A549 (cell line): ENCODE results near the gene ARL13B. TPM values are rescaled to one million over a fixed set of nuclear protein-coding genes. Genes with fewer than 3 reads are reported as not detected.

Experiments
- ATAC-seq, 2 experiments: fragments of 200-7000 bp in 1 of 2; fragments of >200 bp in 1 of 2; cut with Nextera tagmentation in 1 of 2; cut with Tn5 transposase in 1 of 2; 3 replicates each; pipeline versions ENCODE4 v1.8.0 to v1.9.1; 2018 to 2020; ENCODE audit warnings: mild to moderate bottlenecking in 1 of 2, moderate library complexity in 1 of 2
- CTCF ChIA-PET: fragments of 300-600 bp; sonication (Branson Sonifier 250); formaldehyde crosslinking; extraction: SDS; loops from one replicate; lab custom pipeline; 2021; ENCODE audit warnings: antibody characterized with exemption, inconsistent platforms; lab: Yijun Ruan, JAX
- POLR2A ChIA-PET: fragments of 350-600 bp; formaldehyde crosslinking; extraction: SDS; loops from one replicate; lab custom pipeline; 2021; ENCODE audit warnings: antibody characterized with exemption, inconsistent platforms; lab: Yijun Ruan, JAX
- DNase-seq, 2 experiments: peaks; one replicate each; pipeline versions ENCODE4 v3.0.0 to v3.0.0-alpha.2; 2011 to 2016; ENCODE audit warnings: low read depth in 1 of 2, low spot score in 1 of 2
- FAIRE-seq: peaks from 2 replicates; lab custom pipeline; 2011; peaks lifted over from hg19 to GRCh38; lab: Jason Lieb, UNC
- H3K27ac ChIP-seq, 2 experiments: fragments of >200 bp; sonication (Bioruptor Twin); formaldehyde crosslinking; 3 replicates each; pipeline ENCODE4 v1.5.1; 2016 to 2017
- H3K4me1 ChIP-seq: fragments of >200 bp; sonication (Bioruptor Twin); formaldehyde crosslinking; 3 replicates; pipeline ENCODE4 v1.6.1; 2016
- H3K4me2 ChIP-seq: fragments of >200 bp; sonication (Bioruptor Twin); formaldehyde crosslinking; 3 replicates; pipeline ENCODE4 v1.6.1; 2016
- H3K4me3 ChIP-seq: fragments of >200 bp; sonication (Bioruptor Twin); formaldehyde crosslinking; 3 replicates; pipeline ENCODE4 v1.5.1; 2016
- H3K9me3 ChIP-seq: fragments of >200 bp; sonication (Bioruptor Twin); formaldehyde crosslinking; 3 replicates; pipeline ENCODE4 v1.6.1; 2016
- BHLHE40 ChIP-seq: IDR thresholded peaks from 2 replicates; pipeline ENCODE4 v1.6.1; 2012; ENCODE audit warnings: low read depth, low read length, inconsistent platforms
- EHF ChIP-seq: fragments of 250-450 bp; sonication (Bioruptor Pico); IDR thresholded peaks from 2 replicates; pipeline ENCODE4 v1.5.0; 2020; ENCODE audit warnings: mild to moderate bottlenecking
- ELK1 ChIP-seq: fragments of 150-350 bp; IDR thresholded peaks from 2 replicates; pipeline ENCODE4 v1.6.1; 2014; ENCODE audit warnings: low read depth, mild to moderate bottlenecking, low read length
- FOXS1 ChIP-seq: fragments of 250-450 bp; sonication (Bioruptor Pico); IDR thresholded peaks from 2 replicates; pipeline ENCODE4 v1.5.0; 2020; ENCODE audit warnings: mild to moderate bottlenecking, moderate library complexity
- HEYL ChIP-seq: fragments of 250-450 bp; sonication (Bioruptor Pico); IDR thresholded peaks from 2 replicates; pipeline ENCODE4 v1.8.0; 2021; ENCODE audit warnings: mild to moderate bottlenecking, moderate library complexity
- HMGXB4 ChIP-seq: fragments of 250-450 bp; sonication (Bioruptor Pico); IDR thresholded peaks from 2 replicates; pipeline ENCODE4 v1.5.0; 2021; ENCODE audit warnings: mild to moderate bottlenecking, moderate library complexity, borderline replicate concordance
- JUNB ChIP-seq: fragments of >200 bp; sonication (Bioruptor Twin); formaldehyde crosslinking; IDR thresholded peaks from 2 replicates; pipeline ENCODE4 v1.6.1; 2016
- KDM1A ChIP-seq: fragments of 200-600 bp; sonication (generic); IDR thresholded peaks from 2 replicates; pipeline ENCODE4 v1.6.1; 2016; ENCODE audit warnings: low read depth, mild to moderate bottlenecking
- KDM5A ChIP-seq: fragments of 200-600 bp; sonication (generic); IDR thresholded peaks from 2 replicates; pipeline ENCODE4 v1.6.1; 2016; ENCODE audit warnings: antibody characterized with exemption, mild to moderate bottlenecking
- MYC ChIP-seq: IDR thresholded peaks from 2 replicates; pipeline ENCODE4 v1.6.1; 2012; ENCODE audit warnings: mild to moderate bottlenecking, inconsistent platforms, low read length, improper control_type of control experiment, borderline replicate concordance
- RAD21 ChIP-seq, 2 experiments: fragments of >200 bp in 1 of 2; sonication (Bioruptor Twin) in 1 of 2; formaldehyde crosslinking in 1 of 2; IDR thresholded peaks in 1 of 2; conservative IDR thresholded peaks in 1 of 2; 2 replicates in 1 of 2; 3 replicates in 1 of 2; pipeline ENCODE4 v1.6.1; 2012 to 2018; ENCODE audit warnings: inconsistent platforms in 1 of 2
- RARB ChIP-seq: fragments of 250-450 bp; sonication (Bioruptor Pico); IDR thresholded peaks from 2 replicates; pipeline ENCODE4 v1.8.0; 2021; ENCODE audit warnings: mild to moderate bottlenecking, moderate library complexity
- RCOR1 ChIP-seq: fragments of 150-350 bp; IDR thresholded peaks from 2 replicates; pipeline ENCODE4 v1.6.1; 2014; ENCODE audit warnings: antibody characterized with exemption, low read length, low read depth
- TP53 ChIP-seq: fragments of 250-450 bp; sonication (Bioruptor Pico); IDR thresholded peaks from 2 replicates; pipeline ENCODE4 v1.5.0; 2021; ENCODE audit warnings: mild to moderate bottlenecking, moderate library complexity
- ZFP36 ChIP-seq: fragments of 450-650 bp; IDR thresholded peaks from 2 replicates; pipeline ENCODE4 v1.6.1; 2014; ENCODE audit warnings: borderline replicate concordance; ENCODE audit not compliant: partially characterized antibody
- ZSCAN20 ChIP-seq: fragments of 250-450 bp; sonication (Bioruptor Pico); IDR thresholded peaks from 2 replicates; pipeline ENCODE4 v1.8.0; 2022; ENCODE audit warnings: mild to moderate bottlenecking, moderate library complexity
- WGBS: methylation state at CpG from one replicate; pipeline ENCODE4 v1.1.6; 2017; ENCODE audit errors: missing lambda C conversion rate; 5-methylcytosine and 5-hydroxymethylcytosine counted together
- polyA plus RNA-seq, 4 experiments: library from polyadenylated mRNA; depleted of rRNA in 3 of 4; stranded (reverse); fragments of >200 nt; fragmentation: RNase III in 1 of 4; extraction: RNeasy Plus Mini Kit Qiagen cat#74134 plus additional on column Dnase treatment in 1 of 4; gene quantifications; 2 replicates in 3 of 4; 3 replicates in 1 of 4; pipeline ENCODE4 v1.2.3, GENCODE V29; 2011 to 2017

ARL13B gene
- polyA plus RNA-seq, 2 of the 4 experiments (the other 2 are of a cell fraction), result 13.3 to 28.6 TPM

- TF ChIP-seq HMGXB4 (CRISPR knock-in tag) (no peak), TP53 (CRISPR knock-in tag) (no peak), KDM1A (no peak), HEYL (CRISPR knock-in tag) (no peak)
These were observed 9.3 kb downstream of the ARL13B start (continued) for GRCh38 chr3:93989241-93989640.

DNA sequence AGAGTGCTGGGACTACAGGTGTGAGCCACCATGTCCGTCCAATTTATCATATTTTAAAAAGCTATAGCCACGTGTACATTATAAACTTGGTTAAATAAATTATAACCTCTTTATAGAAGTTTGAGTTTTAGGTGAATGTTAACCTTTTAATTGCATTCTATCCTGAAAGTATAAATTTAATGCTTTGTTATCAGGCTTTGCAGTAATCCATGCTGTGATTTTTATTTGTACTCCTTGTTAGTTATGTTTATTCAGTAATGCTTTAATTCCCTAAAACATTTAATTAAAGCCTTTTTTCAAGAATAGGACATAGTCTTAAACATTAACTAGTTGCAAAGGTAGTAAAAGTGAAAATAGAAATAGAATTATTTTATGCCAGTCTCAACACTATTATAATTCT, 11.7 kb downstream of the ARL13B start:
- POLR2A ChIA-PET, result interaction anchor here (0.5 to 0.8 kb wide), 2 partner anchors 25 to 71 kb away, joined by 3 to 4 read pairs; no protein-coding TSS in a partner anchor
- ATAC-seq, result no peak
- CTCF ChIA-PET, result interaction anchor here (0.8 to 2.4 kb wide), 3 partner anchors 11 to 13 kb away, joined by 4 to 9 read pairs (median 5); no protein-coding TSS in a partner anchor
- Histone ChIP-seq H3K9me3 (no peaks in the 10 kb centered on the region), H3K4me1 (peaks cover 7% of the 10 kb centered on the region; the same call in 2 of the 3 replicates), H3K4me2 (no peak overlapping the region), H3K4me3 (no peak overlapping the region), H3K27ac (no peak overlapping the region)
- DNase-seq, result no peak
- 72% methylated on average over 2 of the region's 2 CpGs for WGBS
- no peak for FAIRE-seq
- TF ChIP-seq FOXS1 (CRISPR knock-in tag), result no peak
- no peak for TF ChIP-seq ELK1
- no peak for TF ChIP-seq KDM1A
- TF ChIP-seq RCOR1, result no peak
- TF ChIP-seq BHLHE40, result no peak

DNA sequence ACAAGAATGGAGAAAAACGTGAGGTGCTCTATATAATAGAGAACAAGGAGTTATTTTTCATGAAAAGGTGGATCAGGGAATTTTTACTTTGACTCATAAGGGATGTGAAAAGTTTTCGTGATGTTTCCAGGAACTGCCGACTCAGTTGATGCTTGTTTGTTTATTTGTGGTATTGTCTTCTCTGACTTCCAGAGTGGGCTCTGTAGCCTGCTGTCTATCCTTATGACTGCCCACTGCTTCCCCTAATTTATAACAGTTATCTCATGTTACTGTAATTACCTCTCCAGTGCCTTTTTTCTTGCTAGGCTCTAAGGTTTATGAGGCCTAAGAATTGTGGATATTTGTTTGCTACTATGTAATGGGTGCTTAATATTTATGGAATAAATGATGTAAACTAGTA, 12.3 kb downstream of the ARL13B start:
- no peak for DNase-seq
- no peak overlapping the region for H3K4me2 ChIP-seq
- CTCF ChIA-PET, result no interaction called here
- peaks cover 7% of the 10 kb centered on the region; the same call in 2 of the 3 replicates for H3K4me1 ChIP-seq
- no peak for FAIRE-seq
- ATAC-seq, result no peak
- TF ChIP-seq RARB (CRISPR knock-in tag) (no peak), EHF (CRISPR knock-in tag) (no peak)
- H3K9me3 ChIP-seq, result no peaks in the 10 kb centered on the region
- 80% methylated on average over 3 of the region's 3 CpGs for WGBS
- no peak overlapping the region for H3K27ac ChIP-seq
- POLR2A ChIA-PET, result no interaction called here
- H3K4me3 ChIP-seq, result no peak overlapping the region

GRCh38 chr3:93994056-93994455, 14.1 kb downstream of the ARL13B start:
- no peak for DNase-seq
- 73% methylated on average over 3 of the region's 3 CpGs for WGBS
- Histone ChIP-seq H3K4me1 (no peaks in the 10 kb centered on the region), H3K27ac (no peak overlapping the region), H3K4me2 (no peak overlapping the region), H3K9me3 (no peaks in the 10 kb centered on the region)
- TF ChIP-seq RARB (CRISPR knock-in tag) (no peak), RAD21 (conservative IDR thresholded peaks at IDR 0.05 in 1 of 2, IDR thresholded peaks at IDR 0.05 in 1 of 2) (no peak), JUNB (no peak)
- TF ChIP-seq, all 56 proteins: peak for 0
- no peak for FAIRE-seq
- POLR2A ChIA-PET, result interaction anchor here (1.2 kb wide), 1 partner anchor 14 kb away, joined by 7 read pairs; no protein-coding TSS in a partner anchor
- H3K4me3 ChIP-seq, result no peak overlapping the region
- ATAC-seq, result no peak
- CTCF ChIA-PET, result interaction anchor here (1.4 to 1.7 kb wide), 2 partner anchors 11 to 75 kb away, joined by 5 to 7 read pairs; no protein-coding TSS in a partner anchor

- Histone ChIP-seq H3K4me2 (no peak overlapping the region), H3K4me1 (no peaks in the 10 kb centered on the region), H3K9me3 (no peaks in the 10 kb centered on the region), H3K27ac (no peak overlapping the region), H3K4me3 (no peak overlapping the region)
- DNase-seq (no peak), ATAC-seq (no peak), FAIRE-seq (no peak)
- no peak for TF ChIP-seq ZSCAN20 (CRISPR knock-in tag)
- TF ChIP-seq KDM5A, result no peak
- TF ChIP-seq TP53 (CRISPR knock-in tag), result no peak
- TF ChIP-seq RCOR1, result no peak
- no peak for TF ChIP-seq ZFP36
- TF ChIP-seq MYC, result no peak
- no peak for TF ChIP-seq RAD21 (conservative IDR thresholded peaks at IDR 0.05 in 1 of 2, IDR thresholded peaks at IDR 0.05 in 1 of 2)
- 92% methylated on average over 1 of the region's 1 CpG for WGBS
- ChIA-PET POLR2A (no interaction called here), CTCF (interaction anchor here (1.1 kb wide), 1 partner anchor 37 kb away, joined by 3 read pairs; no protein-coding TSS in a partner anchor)
These were observed 21.2 kb downstream of the ARL13B start for GRCh38 chr3:94001191-94001590.
